ENCODE results near the gene NHS. TPM values are rescaled to one million over a fixed set of nuclear protein-coding genes. Genes with fewer than 3 reads are reported as not detected.

The NHS gene
- total RNA-seq, 1 experiment from 2014 or later: 2.2 TPM

DNA sequence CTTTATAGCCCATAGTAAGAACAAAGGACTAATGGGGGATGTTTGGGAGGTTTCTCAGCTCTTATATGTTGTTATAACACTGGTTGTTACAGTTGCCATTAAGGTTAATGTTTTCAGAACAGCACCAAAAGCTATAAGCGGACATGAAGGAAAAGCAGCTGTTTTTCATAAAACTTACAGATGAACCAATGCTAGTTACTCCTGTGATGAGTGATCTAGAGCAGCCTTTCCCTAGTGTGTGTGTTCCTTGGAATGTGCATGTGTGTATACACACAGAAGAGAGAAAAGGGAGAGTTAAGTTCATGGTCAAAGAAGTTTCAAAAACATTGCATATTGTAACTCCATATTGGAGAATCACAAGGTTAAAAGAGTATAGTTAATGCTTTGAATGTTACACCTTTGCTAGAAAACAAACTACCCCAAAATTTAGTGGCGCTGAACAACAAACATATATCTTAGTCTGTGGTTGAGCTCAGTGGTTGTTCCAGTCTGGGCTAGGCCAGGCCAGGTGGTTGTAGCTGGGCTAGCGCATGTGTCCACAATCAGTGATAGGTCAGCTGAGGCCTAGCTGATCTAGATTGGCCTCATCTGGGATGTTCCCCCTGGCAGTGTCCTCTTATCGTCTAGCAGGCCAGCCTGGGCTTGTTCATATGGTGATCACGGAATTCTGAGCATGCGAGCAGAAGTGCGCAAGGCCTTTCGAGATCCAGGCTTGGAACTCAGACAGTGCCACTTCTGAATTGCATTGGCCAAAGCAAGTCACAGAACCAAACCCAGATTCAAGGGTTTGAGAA lies 151.0 kb downstream of the NHS start:
- no peaks in the 10 kb centered on the region for H3K4me1 ChIP-seq
- intact Hi-C loops (cut with micrococcal nuclease; ENCODE audit: unreplicated experiment): no loop called here

DNA sequence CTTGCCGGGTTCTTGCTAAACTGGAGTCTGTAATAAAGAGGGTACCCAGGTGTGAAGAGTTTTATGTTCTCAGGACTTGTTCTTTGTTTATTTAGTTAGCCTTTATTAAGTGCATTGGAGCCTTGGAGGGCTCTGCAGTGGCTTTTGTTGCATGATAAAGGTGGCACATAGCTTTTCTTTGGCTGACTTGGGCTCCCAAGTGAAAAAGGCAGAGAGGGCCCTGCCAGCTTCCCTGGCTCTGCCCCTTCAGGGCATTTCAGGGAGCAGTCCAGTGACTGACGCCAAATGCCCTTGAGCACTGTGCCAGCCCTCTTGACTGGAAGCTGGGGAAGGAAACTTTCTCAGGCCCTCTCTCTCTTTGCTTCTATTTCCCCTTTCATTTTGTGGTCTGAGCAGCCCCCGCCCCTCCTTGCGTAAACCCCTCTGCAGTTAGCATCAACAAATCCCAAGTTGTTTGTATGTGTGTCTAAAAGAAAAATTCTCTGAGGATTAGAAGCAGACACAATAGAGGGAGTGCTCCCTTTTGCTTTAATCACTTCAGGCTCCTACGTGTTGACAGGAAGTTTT lies 152.2 kb downstream of the NHS start:
- ChIA-PET CTCF (no interaction called here), POLR2A (no interaction called here)
- Histone ChIP-seq H3K4me3 (ENCODE audit: low read depth, low read length) (no peak overlapping the region), H3K27me3 (replicated peaks; ENCODE audit: control insufficient read depth, insufficient read depth, low read length) (no peaks in the 10 kb centered on the region), H3K36me3 (ENCODE audit: control insufficient read depth, insufficient read depth, low read length) (no peaks in the 10 kb centered on the region), H3K9me3 (no peaks in the 10 kb centered on the region), H3K4me1 (no peaks in the 10 kb centered on the region)
- Mint-ChIP-seq H3K4me1 (ENCODE audit: low read depth, unreplicated experiment) (peaks cover 12% of the 10 kb centered on the region), H3K27ac (ENCODE audit: unreplicated experiment) (no peak overlapping the region), H3K4me3 (ENCODE audit: unreplicated experiment) (no peak overlapping the region), H3K36me3 (ENCODE audit: insufficient read depth, unreplicated experiment) (no peaks in the 10 kb centered on the region), H3K27me3 (ENCODE audit: insufficient read depth, unreplicated experiment) (peaks cover 3% of the 10 kb centered on the region), H3K9me3 (ENCODE audit: unreplicated experiment) (no peaks in the 10 kb centered on the region)
- DNase-seq: no peak
- TF ChIP-seq, protein P1, sequence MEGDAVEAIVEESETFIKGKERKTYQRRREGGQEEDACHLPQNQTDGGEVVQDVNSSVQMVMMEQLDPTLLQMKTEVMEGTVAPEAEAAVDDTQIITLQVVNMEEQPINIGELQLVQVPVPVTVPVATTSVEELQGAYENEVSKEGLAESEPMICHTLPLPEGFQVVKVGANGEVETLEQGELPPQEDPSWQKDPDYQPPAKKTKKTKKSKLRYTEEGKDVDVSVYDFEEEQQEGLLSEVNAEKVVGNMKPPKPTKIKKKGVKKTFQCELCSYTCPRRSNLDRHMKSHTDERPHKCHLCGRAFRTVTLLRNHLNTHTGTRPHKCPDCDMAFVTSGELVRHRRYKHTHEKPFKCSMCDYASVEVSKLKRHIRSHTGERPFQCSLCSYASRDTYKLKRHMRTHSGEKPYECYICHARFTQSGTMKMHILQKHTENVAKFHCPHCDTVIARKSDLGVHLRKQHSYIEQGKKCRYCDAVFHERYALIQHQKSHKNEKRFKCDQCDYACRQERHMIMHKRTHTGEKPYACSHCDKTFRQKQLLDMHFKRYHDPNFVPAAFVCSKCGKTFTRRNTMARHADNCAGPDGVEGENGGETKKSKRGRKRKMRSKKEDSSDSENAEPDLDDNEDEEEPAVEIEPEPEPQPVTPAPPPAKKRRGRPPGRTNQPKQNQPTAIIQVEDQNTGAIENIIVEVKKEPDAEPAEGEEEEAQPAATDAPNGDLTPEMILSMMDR (IDR thresholded peaks at IDR 0.05; ENCODE audit: insufficient read depth in 1 of 2, low read depth in 1 of 2, low read length in 1 of 2, severe bottlenecking in 1 of 2, unreplicated experiment in 1 of 2): no peak
- no TSS peak for BruUV-seq (replicated peaks)
- intact Hi-C loops (cut with micrococcal nuclease; ENCODE audit: unreplicated experiment): no loop called here

More for the DNA sequence above, 151.0 kb downstream of the NHS start:
- no peak overlapping the region for H3K4me3 ChIP-seq (ENCODE audit: low read depth, low read length)
- ChIA-PET CTCF (no interaction called here), POLR2A (no interaction called here)
- H3K4me3 Mint-ChIP-seq (ENCODE audit: unreplicated experiment): no peak overlapping the region
- H3K4me1 Mint-ChIP-seq (ENCODE audit: low read depth, unreplicated experiment): peaks cover 12% of the 10 kb centered on the region
- H3K9me3 ChIP-seq: no peaks in the 10 kb centered on the region
- no peaks in the 10 kb centered on the region for H3K36me3 Mint-ChIP-seq (ENCODE audit: insufficient read depth, unreplicated experiment)
- no TSS peak for BruUV-seq (replicated peaks)
- H3K9me3 Mint-ChIP-seq (ENCODE audit: unreplicated experiment): no peaks in the 10 kb centered on the region
- no peaks in the 10 kb centered on the region for H3K27me3 ChIP-seq (replicated peaks; ENCODE audit: control insufficient read depth, insufficient read depth, low read length)
- H3K27me3 Mint-ChIP-seq (ENCODE audit: insufficient read depth, unreplicated experiment): peaks cover 3% of the 10 kb centered on the region
- peak in 1 of 2 experiments; percentile 32 for DNase-seq
- no peak overlapping the region for H3K27ac Mint-ChIP-seq (ENCODE audit: unreplicated experiment)
- TF ChIP-seq, protein P1 (IDR thresholded peaks at IDR 0.05; ENCODE audit: insufficient read depth in 1 of 2, low read depth in 1 of 2, low read length in 1 of 2, severe bottlenecking in 1 of 2, unreplicated experiment in 1 of 2): no peak
- no peaks in the 10 kb centered on the region for H3K36me3 ChIP-seq (ENCODE audit: control insufficient read depth, insufficient read depth, low read length)

DNA sequence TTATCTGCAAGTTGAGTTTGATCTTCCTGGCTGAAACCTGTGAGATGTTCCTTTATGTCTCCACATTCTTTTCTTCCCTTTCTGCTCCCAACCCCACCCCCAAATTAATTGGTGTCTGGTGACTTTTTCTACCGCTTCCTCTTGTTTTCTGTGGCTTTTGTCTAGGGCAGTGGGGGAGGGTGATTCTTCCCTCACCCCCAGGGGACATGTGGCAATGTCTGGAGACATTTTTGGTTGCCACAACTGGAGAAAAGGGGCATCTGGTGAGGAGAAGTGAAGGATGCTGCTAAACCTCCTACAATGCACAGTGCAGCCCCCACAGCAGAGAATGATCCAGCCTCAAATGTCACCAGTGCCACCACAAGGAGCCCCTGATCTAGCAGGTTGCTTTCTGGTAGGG lies 152.9 kb downstream of the NHS start:
- no peak overlapping the region for H3K4me3 ChIP-seq (ENCODE audit: low read depth, low read length)
- no peaks in the 10 kb centered on the region for H3K9me3 ChIP-seq
- peaks cover 12% of the 10 kb centered on the region for H3K4me1 Mint-ChIP-seq (ENCODE audit: low read depth, unreplicated experiment)
- H3K27ac Mint-ChIP-seq (ENCODE audit: unreplicated experiment): peak overlapping the region; percentile 69
- H3K4me3 Mint-ChIP-seq (ENCODE audit: unreplicated experiment): no peak overlapping the region
- no TSS peak for BruUV-seq (replicated peaks)
- TF ChIP-seq, protein P1 (IDR thresholded peaks at IDR 0.05; ENCODE audit: insufficient read depth in 1 of 2, low read depth in 1 of 2, low read length in 1 of 2, severe bottlenecking in 1 of 2, unreplicated experiment in 1 of 2): no peak
- H3K27me3 ChIP-seq (replicated peaks; ENCODE audit: control insufficient read depth, insufficient read depth, low read length): no peaks in the 10 kb centered on the region
- no peaks in the 10 kb centered on the region for H3K9me3 Mint-ChIP-seq (ENCODE audit: unreplicated experiment)
- peaks cover 3% of the 10 kb centered on the region for H3K27me3 Mint-ChIP-seq (ENCODE audit: insufficient read depth, unreplicated experiment)
- intact Hi-C loops (cut with micrococcal nuclease; ENCODE audit: unreplicated experiment): no loop called here
- H3K4me1 ChIP-seq: no peaks in the 10 kb centered on the region
- ChIA-PET POLR2A (no interaction called here), CTCF (no interaction called here)
- no peaks in the 10 kb centered on the region for H3K36me3 Mint-ChIP-seq (ENCODE audit: insufficient read depth, unreplicated experiment)
- H3K36me3 ChIP-seq (ENCODE audit: control insufficient read depth, insufficient read depth, low read length): no peaks in the 10 kb centered on the region
- no peak for DNase-seq

Measured in Caco-2 (cell line).